Fibroblast of skin of right quadriceps (primary cell): ENCODE results near the gene CEP57.
A peak's percentile ranks its signal among the peaks of the same experiment; 100 is the strongest.
"Not testable (repeated sequence)": the region's sequence is repeated elsewhere in the genome, so short reads cannot be mapped to it uniquely, and the experiment has no call there.

ENCODE experiments used
- DNase-seq: peaks from one replicate; pipeline ENCODE4 v3.0.0-alpha.2; 2013

Gene CEP57

DNA sequence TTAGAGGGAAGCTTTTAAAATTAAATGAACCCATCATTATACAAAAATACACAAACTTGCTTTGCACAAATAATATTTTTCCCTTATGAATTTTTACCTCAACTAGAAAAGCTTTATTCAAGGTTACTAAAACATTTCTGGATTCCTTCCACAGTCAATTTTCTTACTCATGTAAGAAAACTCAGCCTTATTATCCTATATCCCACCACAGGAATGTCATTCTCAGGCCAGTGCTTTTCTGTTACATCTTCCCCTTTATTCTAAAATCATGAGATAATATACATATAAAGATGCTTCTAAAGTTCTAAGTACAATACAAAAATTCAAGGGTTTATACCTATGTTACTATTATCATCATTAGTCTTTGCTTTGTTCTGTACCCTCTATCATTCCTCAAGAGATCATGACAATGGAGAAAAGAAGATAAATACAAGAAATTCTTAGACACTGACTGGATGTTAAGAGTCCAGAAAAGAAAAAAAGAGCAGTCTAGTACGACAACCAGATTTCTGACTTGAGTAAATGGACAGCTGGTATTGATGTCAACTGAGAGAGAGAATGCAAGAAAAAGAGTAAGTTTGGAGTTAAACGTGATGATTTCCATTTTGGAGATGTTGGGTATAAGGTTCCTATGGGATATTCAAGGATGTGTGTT, 73.3 kb downstream of the CEP57 start:
- DNase-seq, result peak; percentile 84

DNA sequence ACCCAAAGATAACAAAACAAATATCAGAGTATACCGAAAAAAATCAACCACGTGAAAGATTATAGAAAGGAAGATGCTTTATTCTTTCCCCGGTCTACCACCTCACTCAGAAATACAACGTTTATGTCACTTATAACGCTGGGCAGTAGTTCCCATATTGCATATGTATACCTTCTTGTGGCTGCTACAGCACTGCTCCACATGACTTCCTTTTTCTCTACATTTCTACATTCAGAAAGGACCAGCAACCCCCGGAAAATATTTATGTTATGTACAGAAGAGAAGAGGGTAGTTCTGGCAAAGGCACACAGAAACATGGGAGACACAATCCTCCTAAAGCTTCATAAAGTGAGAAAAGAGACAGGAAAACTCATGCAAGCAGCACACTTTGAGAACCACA, 76.8 kb downstream of the CEP57 start:
- DNase-seq, result no peak

DNA sequence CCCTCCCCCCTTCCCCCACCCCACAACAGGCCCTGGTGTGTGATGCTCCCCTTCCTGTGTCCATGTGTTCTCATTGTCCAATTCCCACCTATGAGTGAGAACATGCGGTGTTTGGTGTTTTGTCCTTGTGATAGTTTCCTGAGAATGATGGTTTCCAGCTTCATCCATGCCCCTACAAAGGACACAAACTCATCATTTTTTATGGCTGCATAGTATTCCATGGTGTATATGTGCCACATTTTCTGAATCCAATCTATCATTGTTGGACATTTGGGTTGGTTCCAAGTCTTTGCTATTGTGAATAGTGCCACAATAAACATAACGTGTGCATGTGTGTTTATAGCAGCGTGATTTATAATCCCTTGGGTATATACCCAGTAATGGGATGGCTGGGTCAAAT, 80.6 kb downstream of the CEP57 start:
- not testable (repeated sequence) for DNase-seq

DNA sequence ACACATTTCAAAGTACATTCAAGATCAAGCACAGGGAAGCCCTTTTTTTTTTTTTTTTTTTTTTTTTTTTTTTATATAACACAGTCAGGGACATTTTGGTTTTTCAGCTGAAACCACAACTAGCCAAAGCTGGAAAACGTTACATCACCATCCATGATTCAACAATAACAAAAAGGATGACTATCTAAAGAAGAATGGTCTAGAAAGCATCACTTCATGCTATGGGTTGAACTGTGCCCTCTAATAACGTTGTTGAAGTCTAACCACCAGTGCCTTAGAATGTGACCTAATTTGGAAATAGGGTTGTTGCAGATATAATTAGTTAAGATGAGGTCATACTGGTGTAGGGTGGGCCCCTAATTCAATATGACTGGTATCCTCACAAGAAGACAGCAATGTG, 87.0 kb downstream of the CEP57 start:
- peak; percentile 100 for DNase-seq
